Stimulated activated CD8-positive, alpha-beta memory T cell treated with anti-CD3 and anti-CD28 coated beads, Interleukin-15, amount 100 ng/mL, for 48 hours (primary cell): Measurements from ENCODE around the gene SKIC3.

Experiments
- DNase-seq, 2 donors: peaks; one replicate each; pipeline ENCODE4 v3.0.0-alpha.2; 2020; ENCODE audit warnings: low read depth in 2 of 2

SKIC3 gene

DNA sequence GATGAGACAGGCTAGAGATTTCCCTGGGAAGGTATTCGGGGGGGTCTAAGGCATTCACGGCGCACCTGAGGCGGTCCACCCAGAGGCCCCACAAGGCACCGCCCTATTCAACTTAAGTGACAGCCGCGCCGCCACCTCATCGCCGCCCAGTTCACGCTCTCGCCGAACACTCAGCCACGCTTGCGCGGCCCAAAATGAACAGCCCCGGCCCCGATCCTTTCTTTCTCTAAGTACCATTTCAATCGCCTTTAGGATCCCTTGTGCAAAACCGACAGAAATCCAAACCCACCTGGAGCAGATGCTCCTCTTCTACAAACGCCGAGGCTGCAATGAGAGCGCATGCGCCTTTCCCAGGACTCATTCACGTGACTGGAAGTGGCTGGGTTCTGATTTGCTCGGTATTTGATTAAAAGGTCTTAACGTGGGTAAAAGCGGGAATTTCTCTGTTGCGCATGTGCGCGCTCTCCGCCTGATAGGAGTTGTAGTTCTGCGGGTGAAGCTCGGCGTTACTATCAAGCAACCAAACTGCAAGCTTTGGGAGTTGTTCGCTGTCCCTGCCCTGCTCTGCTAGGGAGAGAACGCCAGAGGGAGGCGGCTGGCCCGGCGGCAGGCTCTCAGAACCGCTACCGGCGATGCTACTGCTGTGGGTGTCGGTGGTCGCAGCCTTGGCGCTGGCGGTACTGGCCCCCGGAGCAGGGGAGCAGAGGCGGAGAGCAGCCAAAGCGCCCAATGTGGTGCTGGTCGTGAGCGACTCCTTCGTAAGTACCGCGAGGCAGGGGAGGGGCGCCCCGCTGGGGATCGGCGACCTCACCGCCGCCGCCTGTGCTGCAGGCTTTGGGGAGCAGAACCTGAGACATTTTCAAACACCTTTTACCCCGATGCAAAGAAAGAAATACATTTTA, at the start of gene SKIC3, which contains the start of gene ARSK:
TSS of gene SKIC3 (minus strand) at position 331 of the 902 bp plus-strand sequence. CDS start 7,827 bp downstream, outside the sequence.
TSS of gene ARSK (plus strand) at position 455 of the 902 bp plus-strand sequence. CDS start at position 633, 178 bp downstream.
- peak; percentile 79 to 85 for DNase-seq

DNA sequence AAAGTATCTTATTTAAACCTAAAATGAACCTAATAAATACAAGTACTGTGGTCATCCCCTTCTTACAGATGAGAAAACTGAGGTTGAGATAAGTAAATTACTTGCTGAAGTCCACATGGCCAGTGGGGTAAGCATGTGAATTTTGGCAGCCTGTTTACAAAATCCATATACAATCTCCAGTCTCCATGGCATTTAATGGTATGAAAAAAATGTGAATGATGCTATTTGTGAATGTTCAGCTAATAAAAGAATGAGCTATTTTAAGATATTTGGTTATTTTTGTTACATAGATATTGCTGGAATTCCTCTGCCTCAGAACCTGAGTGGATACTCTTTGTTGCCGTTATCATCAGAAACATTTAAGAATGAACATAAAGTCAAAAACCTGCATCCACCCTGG, 45.8 kb upstream of the SKIC3 start:
- DNase-seq, result no peak

DNA sequence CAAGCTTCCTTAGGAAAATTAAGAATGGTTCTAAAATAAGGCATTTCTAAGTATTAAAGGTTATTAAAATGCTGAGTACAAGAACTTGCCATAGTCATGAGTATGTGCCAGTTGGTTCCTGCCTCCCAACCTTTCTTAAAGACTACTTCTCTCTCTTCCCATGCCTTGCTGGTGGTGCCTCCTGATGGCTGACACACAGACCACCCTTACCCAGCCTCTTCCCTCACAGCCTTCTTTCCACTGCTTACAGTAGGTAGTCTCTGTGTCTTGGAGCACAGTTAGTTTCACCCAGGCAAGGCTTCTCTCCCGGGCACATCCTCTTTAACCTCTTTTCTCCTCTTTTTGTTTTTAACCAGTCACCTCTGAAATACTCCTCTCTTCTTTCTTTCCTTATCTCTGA, 44.5 kb upstream of the SKIC3 start:
- DNase-seq, result no peak

DNA sequence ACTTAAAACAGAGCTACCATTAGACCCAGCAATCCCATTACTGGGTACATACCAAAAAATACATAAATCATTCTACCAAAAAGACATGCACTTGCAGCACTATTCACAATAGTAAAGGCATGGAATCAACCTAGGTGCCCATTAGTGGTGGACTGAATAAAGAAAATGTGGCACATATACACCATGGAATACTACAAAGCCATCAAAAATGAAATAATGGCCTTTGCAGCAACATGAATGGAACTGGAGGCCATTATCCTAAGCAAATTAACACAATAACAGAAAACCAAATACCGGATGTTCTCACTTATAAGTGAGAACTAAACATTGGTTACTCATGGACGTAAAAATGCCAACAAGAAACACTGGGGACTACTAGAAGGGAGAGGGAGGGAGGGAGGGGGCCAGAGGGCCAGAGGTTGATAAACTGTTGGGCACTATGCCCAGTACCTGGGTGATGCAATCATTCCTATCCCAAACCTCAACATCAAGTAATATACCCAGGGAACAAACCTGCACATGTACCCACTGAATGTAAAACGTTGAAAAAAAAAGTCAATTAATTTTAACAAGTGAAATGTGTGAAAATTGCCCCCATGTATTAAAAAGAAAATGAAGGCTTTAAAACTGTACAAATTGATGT, 40.6 kb upstream of the SKIC3 start:
- no peak for DNase-seq

DNA sequence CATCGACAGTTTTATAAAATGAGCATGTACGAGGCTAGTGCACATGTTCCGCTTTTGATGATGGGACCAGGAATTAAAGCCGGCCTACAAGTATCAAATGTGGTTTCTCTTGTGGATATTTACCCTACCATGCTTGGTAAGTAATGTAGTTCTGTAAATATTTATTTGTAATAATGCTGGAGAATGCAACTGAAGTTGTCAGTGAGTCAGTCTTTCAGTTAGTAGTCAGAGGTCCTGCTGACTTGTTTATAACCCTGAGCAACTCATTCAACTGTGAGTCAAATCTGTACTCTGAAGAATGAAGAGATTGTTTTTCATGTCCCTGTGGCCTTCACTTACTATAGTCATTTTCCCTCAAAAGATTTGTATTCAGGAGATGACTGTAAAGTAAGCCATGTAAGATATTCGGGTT, 36.7 kb upstream of the SKIC3 start:
- DNase-seq, result no peak

DNA sequence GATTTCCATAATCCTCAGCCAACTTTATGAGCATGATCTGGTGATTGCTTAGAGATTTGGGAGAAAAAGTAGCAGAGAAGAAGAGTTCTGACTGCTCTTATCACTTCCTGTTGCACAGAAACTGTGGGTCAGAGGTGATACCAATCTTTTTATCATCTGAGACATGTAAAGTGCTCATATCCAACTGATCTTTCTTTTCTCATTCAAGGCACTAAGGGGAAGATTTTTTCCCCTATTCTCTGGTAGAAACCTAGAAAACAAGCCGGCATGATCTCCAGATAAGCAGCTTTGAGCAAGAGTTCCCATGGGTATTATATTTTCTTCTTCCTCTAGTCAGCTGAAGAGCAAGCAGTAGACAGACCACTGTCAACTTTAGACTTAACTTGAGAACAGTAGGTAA, 36.1 kb upstream of the SKIC3 start:
- no peak for DNase-seq

DNA sequence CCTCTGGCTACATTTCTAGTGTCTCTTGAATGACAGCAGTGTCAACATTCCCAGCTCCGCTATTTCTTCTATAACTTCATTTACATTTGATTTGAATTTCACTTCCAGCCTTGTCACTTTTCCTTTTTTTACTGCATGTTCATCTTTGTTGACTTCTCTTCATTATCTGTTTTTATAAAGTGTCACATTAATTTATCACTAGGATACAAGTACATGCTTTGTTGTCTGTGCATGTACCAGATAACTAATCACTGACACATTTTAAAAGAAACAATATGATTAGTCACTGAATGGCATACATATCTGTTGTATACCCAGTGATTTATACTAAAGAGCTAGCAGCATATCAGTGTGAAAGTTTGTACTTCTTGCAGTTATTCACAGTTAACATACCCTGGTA, 29.2 kb upstream of the SKIC3 start:
- DNase-seq, result no peak

DNA sequence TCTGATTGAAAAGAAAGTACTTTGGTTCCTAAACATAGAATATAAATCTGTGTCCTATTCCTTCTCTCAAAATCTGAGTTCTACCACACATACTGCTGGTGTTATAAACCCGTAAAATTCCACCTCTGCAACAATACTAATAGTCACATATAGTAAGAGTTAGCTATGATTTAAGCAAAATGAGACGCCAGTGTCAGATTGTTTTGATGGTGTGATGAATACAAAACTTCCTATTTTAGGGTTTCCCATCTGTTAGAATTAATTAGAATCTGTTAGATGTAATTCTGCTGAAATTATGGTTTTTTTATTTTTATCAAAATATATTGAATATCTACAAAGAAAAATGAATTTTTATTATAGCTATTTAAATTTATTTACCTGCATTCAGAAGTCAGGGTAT, 26.8 kb upstream of the SKIC3 start:
- no peak for DNase-seq

DNA sequence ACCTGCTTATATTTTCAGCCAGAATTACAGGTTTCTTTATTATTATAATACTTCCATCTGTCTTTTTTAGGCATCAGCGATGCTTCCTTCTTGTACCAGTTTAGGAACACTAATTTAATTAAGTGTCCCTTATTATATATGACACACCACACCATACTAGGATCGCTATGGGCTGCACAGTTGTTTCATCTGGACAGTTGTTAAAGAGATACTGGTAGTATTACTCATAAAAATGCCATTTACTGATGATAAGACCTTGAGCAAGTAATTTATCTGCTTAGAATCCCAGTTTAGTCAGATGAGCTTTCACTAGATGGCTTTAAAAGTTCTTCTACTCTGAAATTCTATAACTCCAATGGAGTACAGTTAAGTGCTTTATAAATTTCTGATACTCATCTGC, 17.2 kb upstream of the SKIC3 start:
- DNase-seq, result no peak

DNA sequence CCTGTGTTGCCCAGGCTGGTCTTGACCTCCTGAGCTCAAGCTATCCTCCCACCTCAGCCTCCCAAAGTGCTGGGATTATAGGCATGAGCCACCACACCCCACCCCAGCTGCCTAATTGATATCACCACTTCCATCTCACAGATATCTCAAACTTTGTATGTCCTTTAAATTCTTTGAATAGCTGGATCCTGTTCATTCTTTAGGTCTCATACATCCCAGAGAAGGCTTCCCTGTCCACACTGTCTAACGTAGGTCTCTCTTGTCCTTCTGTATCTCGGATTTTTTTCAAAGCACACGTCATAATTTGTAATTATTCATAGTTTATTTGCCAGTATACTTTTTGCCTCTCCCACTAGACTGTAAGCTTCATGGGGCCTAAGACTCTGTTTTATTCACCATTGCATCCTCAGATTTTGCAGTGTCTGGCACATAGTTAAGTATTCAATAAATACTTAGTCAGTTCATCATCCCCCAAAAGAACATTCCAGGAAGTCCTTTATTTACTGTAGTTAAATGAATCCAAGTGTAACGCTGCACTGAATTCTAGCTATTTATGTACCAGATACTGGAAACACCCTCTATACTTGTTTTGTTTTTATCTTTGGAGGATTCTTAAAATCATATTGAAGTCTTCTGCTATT, 10.6 kb upstream of the SKIC3 start:
- no peak for DNase-seq

DNA sequence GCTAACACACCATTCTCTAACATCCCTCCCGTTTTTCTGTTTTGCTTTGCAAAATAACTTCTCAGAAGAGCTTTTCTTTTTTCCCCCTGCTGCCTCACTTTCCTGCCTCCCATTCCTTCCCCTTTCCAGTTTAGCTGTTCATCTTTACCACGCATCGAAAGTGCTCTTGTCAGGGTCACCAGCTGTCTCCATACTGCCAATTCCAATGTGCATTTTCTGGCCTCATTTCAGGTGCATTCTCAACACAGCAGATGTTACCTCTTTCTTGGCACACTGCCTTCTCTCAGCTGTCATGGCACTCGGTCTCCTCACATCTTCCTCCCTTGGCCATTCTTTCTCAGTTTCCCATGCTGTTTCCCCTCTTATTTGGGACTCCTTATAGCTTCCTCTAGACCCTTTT, 9.7 kb upstream of the SKIC3 start:
- DNase-seq, result no peak

DNA sequence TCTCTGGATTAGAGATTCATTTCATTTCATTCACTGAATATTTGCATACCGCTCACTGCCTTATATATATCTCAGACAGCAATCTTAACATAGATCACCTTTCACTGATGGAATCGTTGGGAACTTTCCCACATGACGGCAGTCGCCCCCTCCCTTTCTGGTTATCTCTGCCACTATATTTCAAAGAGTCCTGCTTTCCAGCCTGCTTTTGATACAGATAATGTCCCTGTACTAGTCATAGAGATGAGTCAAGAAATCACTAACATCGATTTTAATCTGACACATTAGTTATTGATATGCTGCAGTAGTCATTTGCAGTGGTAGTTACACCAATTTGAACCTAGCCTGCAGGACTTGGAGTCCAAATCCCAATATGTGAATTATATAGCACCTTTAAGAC, 8.6 kb upstream of the SKIC3 start:
- no peak for DNase-seq

DNA sequence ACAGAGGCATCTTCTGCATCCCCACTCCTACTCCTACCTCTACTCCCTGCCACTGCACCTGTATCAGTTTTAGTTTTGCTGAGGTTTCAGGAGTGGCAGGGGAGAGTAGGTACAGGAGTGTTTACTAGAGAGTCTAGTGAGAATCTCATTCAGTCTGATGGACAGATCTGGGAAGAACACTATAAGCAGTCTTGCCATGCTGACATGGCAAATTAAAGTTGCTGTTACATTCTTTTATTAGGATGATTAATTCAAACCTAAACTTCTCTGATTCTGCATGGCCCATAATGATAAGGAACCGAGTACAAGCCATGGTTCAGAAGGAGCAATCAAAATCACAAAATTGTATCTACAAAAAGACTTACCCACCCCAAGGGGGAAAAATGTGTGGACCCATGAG, 7.5 kb upstream of the SKIC3 start:
- no peak for DNase-seq

DNA sequence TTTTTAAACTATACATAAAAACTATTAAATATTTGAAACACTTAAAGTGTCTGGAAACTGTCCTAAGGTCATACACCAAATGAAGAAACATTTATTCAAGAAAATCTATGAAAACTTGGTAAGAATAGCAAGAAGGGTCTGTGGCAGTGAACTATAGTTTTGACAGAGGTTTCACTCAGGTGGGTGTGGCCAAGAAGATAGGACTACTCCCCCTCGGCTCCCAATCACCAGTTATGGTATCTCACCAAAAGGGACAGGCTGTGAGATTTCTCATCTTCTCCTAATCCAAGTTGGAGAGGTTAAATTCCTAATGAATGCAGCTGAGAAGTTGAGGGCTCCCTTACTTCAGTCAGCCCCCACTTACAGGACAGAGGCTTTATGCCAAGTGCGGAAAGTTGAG, 3.1 kb upstream of the SKIC3 start:
- no peak for DNase-seq

DNA sequence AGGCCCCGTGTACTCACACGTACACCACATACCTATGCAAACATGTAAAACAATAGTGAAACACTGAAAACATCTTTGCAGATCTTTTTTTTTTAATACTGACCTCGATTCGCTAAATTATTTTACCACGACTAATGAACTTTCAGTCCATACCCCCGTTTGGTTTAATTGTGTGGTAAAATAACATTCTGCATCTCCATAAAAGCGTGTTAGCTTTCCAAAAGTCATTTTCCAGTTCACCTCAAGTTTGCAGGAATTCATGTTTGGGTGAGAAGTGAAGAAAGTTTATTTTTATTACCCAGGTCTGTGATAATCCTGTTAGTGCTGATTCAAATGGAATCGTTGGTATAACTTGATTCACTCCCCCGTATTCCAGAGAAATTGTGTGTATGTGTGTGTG, 776 bp upstream of the SKIC3 start:
- DNase-seq, result no peak

DNA sequence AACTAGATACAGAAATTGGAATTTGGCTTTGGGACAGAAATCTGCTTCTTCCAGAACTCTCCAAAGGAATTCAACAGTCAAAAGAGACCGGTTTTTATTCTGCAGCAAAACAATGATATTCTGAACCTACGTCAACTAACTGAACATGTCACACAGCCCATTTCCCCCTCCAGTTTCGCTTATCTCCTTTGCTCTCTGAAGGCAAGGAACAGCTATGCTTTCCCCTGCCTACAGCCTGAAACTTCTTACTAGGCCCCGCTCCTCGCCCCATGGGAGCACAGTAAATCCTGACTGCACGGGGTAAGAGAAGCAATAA, 488 bp downstream of the SKIC3 start:
- DNase-seq, result peak in 1 of 2 donors; percentile 2

DNA sequence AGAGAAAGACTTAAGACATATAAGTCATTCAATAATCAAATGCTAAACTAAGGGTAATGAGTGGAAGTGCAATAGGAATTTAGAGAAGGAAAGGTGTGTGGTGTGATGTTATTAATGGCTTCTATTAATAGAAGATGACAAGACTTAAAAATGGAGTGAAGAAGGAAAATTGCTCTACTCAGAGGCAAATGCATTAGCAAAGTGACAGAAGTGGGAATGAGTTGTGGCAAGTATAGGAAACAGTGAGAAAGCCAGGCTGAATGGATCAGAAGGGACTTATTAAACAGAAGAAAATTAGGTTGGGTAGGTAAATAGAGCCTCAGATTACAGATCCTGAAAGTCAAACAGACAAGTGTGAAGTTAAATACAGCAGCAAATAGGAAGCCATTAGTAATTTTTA, 5.7 kb downstream of the SKIC3 start:
- no peak for DNase-seq

DNA sequence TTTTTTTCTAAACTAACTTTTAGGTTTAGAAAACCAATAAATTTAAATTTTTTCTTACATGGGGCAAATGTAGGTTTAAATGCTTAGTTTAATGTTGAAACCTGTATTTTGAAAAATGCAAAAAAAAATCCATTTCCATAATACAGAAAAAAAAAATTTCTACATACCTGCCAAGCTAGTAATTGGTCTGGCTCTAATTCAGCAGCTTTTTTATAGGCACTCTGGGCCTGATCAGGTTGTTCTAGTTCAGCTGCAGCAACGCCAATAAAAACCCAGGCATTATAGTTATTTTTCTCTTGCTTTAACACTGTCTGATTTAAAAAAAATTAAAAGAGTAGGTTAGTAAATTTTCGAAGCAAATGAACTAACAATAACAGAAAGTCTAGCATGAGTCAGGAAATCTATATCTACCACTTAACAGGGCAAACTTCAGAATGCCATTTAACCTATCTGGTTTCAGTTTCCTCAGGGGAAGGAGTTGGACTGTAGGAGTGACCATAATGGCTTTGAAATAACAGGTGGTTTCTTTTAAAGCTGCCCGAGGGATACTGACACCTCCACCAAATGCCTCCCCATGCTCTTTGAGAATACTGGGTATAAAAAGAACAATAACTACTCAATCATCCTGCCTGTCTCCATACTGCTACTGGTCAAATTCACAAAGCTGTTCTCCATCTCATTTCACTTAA, 11.6 kb downstream of the SKIC3 start:
- no peak for DNase-seq

DNA sequence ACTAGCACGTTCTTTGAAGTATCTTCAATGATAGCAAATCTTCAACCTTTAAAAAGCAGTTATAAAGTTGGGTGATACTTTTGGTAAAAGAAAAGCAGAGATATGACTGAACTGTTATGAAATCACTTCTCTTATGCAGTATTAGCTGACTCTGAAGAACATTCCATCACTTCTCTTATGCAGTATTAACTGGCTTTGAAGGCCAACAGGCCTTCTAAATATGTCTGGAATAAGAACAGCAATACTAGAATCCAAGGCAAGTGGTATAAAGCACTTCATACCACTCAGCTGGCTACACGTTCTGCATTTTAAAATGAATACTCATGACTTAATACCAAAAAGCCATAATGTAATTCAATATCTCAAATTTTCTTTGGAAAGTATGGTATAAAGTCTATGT, 17.3 kb downstream of the SKIC3 start:
- no peak for DNase-seq

DNA sequence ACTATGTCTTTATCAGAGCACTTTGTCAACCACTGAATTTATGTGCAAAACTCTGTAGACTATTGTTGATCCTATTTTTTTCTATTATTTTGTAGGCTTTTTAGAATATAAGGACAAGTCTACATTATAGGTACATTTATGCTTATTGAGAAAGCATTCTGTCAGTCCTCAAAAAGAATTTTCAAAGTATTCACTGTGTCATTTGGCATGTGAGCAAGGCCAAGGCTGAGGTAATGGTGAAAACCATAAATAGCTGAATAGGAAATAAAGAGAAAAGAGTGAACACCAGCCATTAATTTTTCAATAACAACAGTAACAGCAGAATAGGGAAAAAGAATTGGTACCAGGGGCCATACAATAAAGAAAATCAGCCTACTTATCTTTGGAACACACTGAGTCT, 21.0 kb downstream of the SKIC3 start:
- DNase-seq, result no peak

DNA sequence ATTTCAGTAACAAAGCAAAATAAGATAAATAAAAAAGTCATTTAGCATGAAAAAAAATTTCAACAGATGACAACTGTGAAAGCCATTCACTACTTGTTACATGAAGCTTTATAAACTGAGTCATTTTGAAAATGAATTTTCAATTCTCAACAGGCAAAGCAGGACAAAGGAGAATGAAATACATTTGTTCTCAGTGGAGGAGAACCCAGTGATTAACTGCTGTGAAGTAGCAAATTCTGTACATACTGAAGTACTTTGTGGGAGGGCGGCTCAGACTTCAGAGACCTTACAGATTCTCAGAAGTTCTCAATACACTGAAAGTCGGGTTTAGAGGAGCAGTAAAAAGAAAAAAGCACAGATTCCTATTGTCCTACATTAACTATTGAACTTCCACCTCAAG, 21.7 kb downstream of the SKIC3 start:
- DNase-seq, result no peak

DNA sequence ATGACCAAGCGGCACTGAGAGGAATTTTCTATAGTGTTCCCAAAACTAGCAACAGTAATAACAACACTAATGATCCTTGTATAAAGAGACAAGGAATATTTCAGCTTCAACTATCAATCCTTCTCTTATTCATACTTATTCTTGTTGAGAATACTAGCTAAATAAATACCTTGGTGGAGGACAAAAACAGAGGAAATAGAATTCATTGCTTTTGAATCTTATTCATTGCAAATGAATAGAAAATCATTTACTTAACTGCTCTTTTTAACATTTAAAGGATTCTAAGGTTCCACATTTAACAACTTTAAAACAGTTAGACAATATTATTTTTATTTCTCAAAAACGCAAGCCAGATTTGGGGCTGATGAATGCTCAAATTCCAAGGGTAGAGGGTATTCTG, 22.4 kb downstream of the SKIC3 start:
- DNase-seq, result no peak
